Omental fat pad (tissue), 4 donors: ENCODE measurements around the gene MC4R. TPM values are rescaled to one million over a fixed set of nuclear protein-coding genes. Genes with fewer than 3 reads are reported as not detected.
"Not testable (repeated sequence)": the region's sequence is repeated elsewhere in the genome, so short reads cannot be mapped to it uniquely, and the experiment has no call there.

Experiments
- ATAC-seq: fragments of 150-250 bp; one replicate; pipeline ENCODE4 v1.9.1; 2016; ENCODE audit warnings: mild to moderate bottlenecking, moderate library complexity; ENCODE audit not compliant: low FRiP score
- DNase-seq: peaks from one replicate; pipeline ENCODE4 v3.0.0-alpha.2; 2019; ENCODE audit warnings: low spot score
- total RNA-seq, 4 donors: library from RNA; depleted of rRNA; stranded (reverse); fragments of >200 nt; gene quantifications; one replicate each; pipeline ENCODE4 v1.1.0, GENCODE V29; 2016
- TF ChIP-seq, protein P1 (sequence below), 3 donors: fragments of 450-650 bp; IDR thresholded peaks; one replicate each; pipeline ENCODE4 v1.5.1; 2016 to 2017; ENCODE audit warnings: antibody characterized with exemption in 3 of 3, mild to moderate bottlenecking in 3 of 3, moderate library complexity in 2 of 3

Gene MC4R
- total RNA-seq, result under 1 TPM in 1 of 4 donors, not detected in 3; 0.28 TPM

DNA sequence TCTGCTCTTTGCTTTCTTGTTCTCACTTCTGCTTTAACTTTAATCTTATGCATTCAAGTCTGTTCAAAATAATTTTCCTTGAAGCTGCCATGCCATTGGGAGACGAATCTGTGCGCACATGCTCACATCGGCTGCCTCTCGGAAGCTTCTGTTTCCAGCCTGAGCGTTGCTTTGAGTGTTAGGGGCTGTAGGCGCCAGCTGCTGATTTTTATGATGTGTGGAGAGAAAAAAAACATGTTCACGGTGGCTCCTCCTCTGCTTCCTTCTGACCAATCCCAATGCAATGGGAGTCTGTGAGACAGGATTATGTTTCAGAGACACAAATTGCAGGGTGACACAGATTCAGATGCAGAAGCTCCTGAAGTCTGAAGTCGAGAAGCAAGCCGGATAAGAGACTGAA, at the start of gene MC4R:
MC4R (minus strand) TSS at position 180 of the 400 bp plus-strand sequence. CDS start 426 bp downstream, outside the sequence.
- ATAC-seq, result peak; percentile 68
- TF ChIP-seq, protein P1, sequence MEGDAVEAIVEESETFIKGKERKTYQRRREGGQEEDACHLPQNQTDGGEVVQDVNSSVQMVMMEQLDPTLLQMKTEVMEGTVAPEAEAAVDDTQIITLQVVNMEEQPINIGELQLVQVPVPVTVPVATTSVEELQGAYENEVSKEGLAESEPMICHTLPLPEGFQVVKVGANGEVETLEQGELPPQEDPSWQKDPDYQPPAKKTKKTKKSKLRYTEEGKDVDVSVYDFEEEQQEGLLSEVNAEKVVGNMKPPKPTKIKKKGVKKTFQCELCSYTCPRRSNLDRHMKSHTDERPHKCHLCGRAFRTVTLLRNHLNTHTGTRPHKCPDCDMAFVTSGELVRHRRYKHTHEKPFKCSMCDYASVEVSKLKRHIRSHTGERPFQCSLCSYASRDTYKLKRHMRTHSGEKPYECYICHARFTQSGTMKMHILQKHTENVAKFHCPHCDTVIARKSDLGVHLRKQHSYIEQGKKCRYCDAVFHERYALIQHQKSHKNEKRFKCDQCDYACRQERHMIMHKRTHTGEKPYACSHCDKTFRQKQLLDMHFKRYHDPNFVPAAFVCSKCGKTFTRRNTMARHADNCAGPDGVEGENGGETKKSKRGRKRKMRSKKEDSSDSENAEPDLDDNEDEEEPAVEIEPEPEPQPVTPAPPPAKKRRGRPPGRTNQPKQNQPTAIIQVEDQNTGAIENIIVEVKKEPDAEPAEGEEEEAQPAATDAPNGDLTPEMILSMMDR (IDR thresholded peaks at IDR 0.05), result no peak
- no peak for DNase-seq

DNA sequence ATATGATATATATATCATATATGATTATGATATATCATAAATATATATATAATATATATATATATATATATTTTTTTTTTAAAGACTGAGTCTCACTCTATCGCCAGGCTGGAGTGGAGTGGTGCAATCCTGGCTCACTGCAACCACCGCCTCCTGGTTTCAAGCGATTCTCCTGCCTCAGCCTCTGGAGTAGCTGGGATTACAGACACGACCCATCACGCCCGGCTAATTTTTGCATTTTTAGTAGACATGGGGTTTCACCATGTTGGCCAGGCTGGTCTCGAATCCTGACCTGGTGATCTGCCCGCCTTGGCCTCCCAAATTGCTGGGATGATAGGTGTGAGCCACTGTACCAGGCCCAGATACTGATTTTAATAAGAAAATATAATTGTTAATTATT, 49.7 kb upstream of the MC4R start:
- DNase-seq, ATAC-seq: not testable (repeated sequence)

DNA sequence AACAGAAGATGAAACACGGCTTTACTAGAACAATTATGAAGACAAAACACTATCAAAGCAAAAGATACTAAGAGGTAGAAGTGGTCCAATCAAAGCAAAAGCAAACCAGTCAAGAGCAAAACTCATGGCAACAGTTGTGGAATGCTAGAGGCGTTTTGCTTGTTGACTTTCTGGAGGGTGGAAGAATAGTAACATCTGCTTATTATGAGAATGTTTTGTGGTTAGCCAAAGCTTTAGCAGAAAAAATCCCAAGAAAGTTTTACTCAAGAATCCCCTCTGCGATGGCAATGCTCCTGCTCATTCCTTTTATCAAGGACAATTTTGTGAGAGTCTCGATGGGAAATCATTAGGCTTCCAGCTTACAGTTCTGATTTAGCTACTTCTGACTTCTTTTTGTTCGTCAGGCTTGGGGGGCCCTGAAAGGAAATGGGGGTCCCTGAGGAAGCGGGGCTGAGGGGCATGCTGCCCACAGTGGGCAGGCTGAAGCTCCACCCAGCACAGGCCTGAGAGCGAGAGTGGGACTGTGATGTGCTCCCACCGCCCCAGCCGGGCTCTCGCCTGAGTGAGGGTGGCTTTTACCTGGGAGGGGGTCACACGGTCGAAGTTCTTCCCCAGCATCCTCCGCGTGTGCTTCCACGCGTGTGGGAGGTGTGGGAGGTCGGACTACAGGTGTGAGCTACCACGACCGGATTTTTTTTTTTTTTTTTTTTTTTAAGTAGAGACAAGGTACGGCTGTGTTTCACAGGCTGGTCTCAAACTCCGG, 49.0 kb upstream of the MC4R start:
- DNase-seq (no peak), ATAC-seq (no peak)
- TF ChIP-seq, protein P1 (IDR thresholded peaks at IDR 0.05), result no peak

GRCh38 chr18:60417946-60418345, 45.4 kb upstream of the MC4R start:
- TF ChIP-seq, protein P1 (IDR thresholded peaks at IDR 0.05), result no peak
- ATAC-seq, result no peak
- no peak for DNase-seq

GRCh38 chr18:60413944-60414547, 41.5 kb upstream of the MC4R start:
- ATAC-seq (no peak), DNase-seq (no peak)
- TF ChIP-seq, protein P1 (IDR thresholded peaks at IDR 0.05), result no peak

GRCh38 chr18:60411715-60412114, 39.1 kb upstream of the MC4R start:
- TF ChIP-seq, protein P1 (IDR thresholded peaks at IDR 0.05), result no peak
- DNase-seq (no peak), ATAC-seq (no peak)

- ATAC-seq (no peak), DNase-seq (no peak)
- TF ChIP-seq, protein P1 (IDR thresholded peaks at IDR 0.05), result no peak
These were observed 34.1 kb upstream of the MC4R start for GRCh38 chr18:60406721-60407120.
